ENCODE data around the gene ZBED3.

ZBED3 gene

GRCh38 chr5:77086689-77087483 lies at the start of gene ZBED3:
TSS of gene ZBED3 (minus strand) at chr5:77087285. CDS start at chr5:77077878, 9,407 bp downstream.
- H3K4me3 ChIP-seq (ENCODE audit: low read depth, low read length) = peak within 1 kb of the TSS; percentile 73
- ChIA-PET CTCF (interaction anchor here (1.0 to 5.1 kb wide), 5 partner anchors 9 to 406 kb away, joined by 3 to 73 read pairs (median 5); partner anchors contain the start of gene WDR41), POLR2A (interaction anchor here (0.6 kb wide), 1 partner anchor 607 kb away, joined by 4 read pairs; no protein-coding TSS in a partner anchor)
- TF ChIP-seq CTCF (IDR thresholded peaks at IDR 0.05; ENCODE audit: insufficient read depth, low read length, missing control alignments) = peak; percentile 15
- DNase-seq (ENCODE audit: low read depth, low spot score) = no peak

- DNase-seq (ENCODE audit: low read depth, low spot score) = peak; percentile 89
- H3K4me3 ChIP-seq (ENCODE audit: low read depth, low read length) = no peak overlapping the region
- no peak for TF ChIP-seq CTCF (IDR thresholded peaks at IDR 0.05; ENCODE audit: insufficient read depth, low read length, missing control alignments)
- ChIA-PET POLR2A (no interaction called here), CTCF (interaction anchor here (0.7 to 8.0 kb wide), 7 partner anchors 8 to 359 kb away, joined by 3 to 73 read pairs (median 4); partner anchors contain the start of gene WDR41)
Observed at GRCh38 chr5:77133061-77133758, 46.1 kb upstream of the ZBED3 start.

GRCh38 chr5:77131361-77131760 lies 44.3 kb upstream of the ZBED3 start:
- no peak for TF ChIP-seq CTCF (IDR thresholded peaks at IDR 0.05; ENCODE audit: insufficient read depth, low read length, missing control alignments)
- ChIA-PET POLR2A (no interaction called here), CTCF (interaction anchor here (2.9 to 8.0 kb wide), 2 partner anchors 12 to 362 kb away, joined by 22 to 73 read pairs; partner anchors contain the start of gene WDR41)
- H3K4me3 ChIP-seq (ENCODE audit: low read depth, low read length) = no peak overlapping the region
- no peak for DNase-seq (ENCODE audit: low read depth, low spot score)

GRCh38 chr5:77129391-77129990 lies 42.4 kb upstream of the ZBED3 start:
- peak; percentile 71 for TF ChIP-seq CTCF (IDR thresholded peaks at IDR 0.05; ENCODE audit: insufficient read depth, low read length, missing control alignments)
- no peak for DNase-seq (ENCODE audit: low read depth, low spot score)
- ChIA-PET POLR2A (no interaction called here), CTCF (interaction anchor here (0.8 to 8.0 kb wide), 5 partner anchors 14 to 363 kb away, joined by 3 to 73 read pairs (median 3); partner anchors contain the start of gene WDR41)
- no peak overlapping the region for H3K4me3 ChIP-seq (ENCODE audit: low read depth, low read length)

- POLR2A ChIA-PET = no interaction called here
- no peak overlapping the region for H3K4me3 ChIP-seq (ENCODE audit: low read depth, low read length)
- CTCF ChIA-PET = interaction anchor here (1.0 to 8.0 kb wide), 3 partner anchors 15 to 364 kb away, joined by 3 to 73 read pairs (median 22); partner anchors contain the start of gene WDR41
- TF ChIP-seq CTCF (IDR thresholded peaks at IDR 0.05; ENCODE audit: insufficient read depth, low read length, missing control alignments) = no peak
- DNase-seq (ENCODE audit: low read depth, low spot score) = no peak
Observed at GRCh38 chr5:77128411-77129061, 41.5 kb upstream of the ZBED3 start.

Data from AG04449 (cell line).